HG02943 (cell line): Measurements from ENCODE around the gene TMEM225.
"Not testable (repeated sequence)": the region's sequence is repeated elsewhere in the genome, so short reads cannot be mapped to it uniquely, and the experiment has no call there.

Experiments used
- ATAC-seq: cut with Tn5 transposase; IDR thresholded peaks from one replicate; pipeline ENCODE4 v1.9.1; 2021; ENCODE audit warnings: mild to moderate bottlenecking, low read depth, moderate library complexity; ENCODE audit not compliant: unreplicated experiment

TMEM225 gene

GRCh38 chr11:123885570-123885969 is at the start of gene TMEM225:
TSS of gene TMEM225 (minus strand) at chr11:123885670. CDS start at chr11:123885425, 245 bp downstream.
- no peak for ATAC-seq

- no peak for ATAC-seq
Observed at GRCh38 chr11:123924027-123924426, 38.6 kb upstream of the TMEM225 start.

- ATAC-seq = no peak
Observed at GRCh38 chr11:123920943-123921342, 35.5 kb upstream of the TMEM225 start.

GRCh38 chr11:123905826-123906225 is 20.4 kb upstream of the TMEM225 start:
- no peak for ATAC-seq

- no peak for ATAC-seq
Observed at GRCh38 chr11:123904932-123905331, 19.5 kb upstream of the TMEM225 start.

- no peak for ATAC-seq
Observed at GRCh38 chr11:123903932-123904331, 18.5 kb upstream of the TMEM225 start.

- ATAC-seq = no peak
Observed at GRCh38 chr11:123901867-123902266, 16.4 kb upstream of the TMEM225 start, which contains the start of gene OR8D4. TSS of gene OR8D4 (plus strand) at chr11:123902167. CDS start at chr11:123906432, 4,265 bp downstream.

GRCh38 chr11:123899792-123900191 is 14.3 kb upstream of the TMEM225 start:
- ATAC-seq = no peak

- no peak for ATAC-seq
Observed at GRCh38 chr11:123892031-123892430, 6.6 kb upstream of the TMEM225 start.

GRCh38 chr11:123880912-123881311 is 4.6 kb downstream of the TMEM225 start:
- no peak for ATAC-seq

- not testable (repeated sequence) for ATAC-seq
Observed at GRCh38 chr11:123867795-123868194, 17.7 kb downstream of the TMEM225 start.

- ATAC-seq = not testable (repeated sequence)
Observed at GRCh38 chr11:123865293-123865692, 20.2 kb downstream of the TMEM225 start.

- ATAC-seq = no peak
Observed at GRCh38 chr11:123859731-123860130, 25.7 kb downstream of the TMEM225 start.

GRCh38 chr11:123856444-123856843 is 29.0 kb downstream of the TMEM225 start:
- ATAC-seq = no peak

- no peak for ATAC-seq
Observed at GRCh38 chr11:123853038-123853437, 32.4 kb downstream of the TMEM225 start.

- no peak for ATAC-seq
Observed at GRCh38 chr11:123852321-123852720, 33.1 kb downstream of the TMEM225 start.

- no peak for ATAC-seq
Observed at GRCh38 chr11:123851110-123851509, 34.4 kb downstream of the TMEM225 start.

- ATAC-seq = no peak
Observed at GRCh38 chr11:123841174-123841573, 44.3 kb downstream of the TMEM225 start.

- no peak for ATAC-seq
Observed at GRCh38 chr11:123839131-123839530, 46.3 kb downstream of the TMEM225 start.

GRCh38 chr11:123838659-123839058 is 46.8 kb downstream of the TMEM225 start:
- no peak for ATAC-seq

- no peak for ATAC-seq
Observed at GRCh38 chr11:123838199-123838598, 47.3 kb downstream of the TMEM225 start.

- ATAC-seq = no peak
Observed at GRCh38 chr11:123833095-123833494, 52.4 kb downstream of the TMEM225 start.
